ENCODE measurements around the gene TFB1M. TPM values are rescaled to one million over a fixed set of nuclear protein-coding genes. Genes with fewer than 3 reads are reported as not detected.

The TFB1M gene
- total RNA-seq, 4 donors from 2014 or later = 11.4 to 26.4 (median 13.3) TPM

- H3K4me1 ChIP-seq = peaks cover 0 to 6% (median 0%) of the 10 kb centered on the region in 4 donors
- H3K36me3 ChIP-seq = peaks cover 0 to 3% (median 0%) of the 10 kb centered on the region in 3 donors
- peak overlapping the region in 1 of 4 donors; percentile 19 for H3K27ac ChIP-seq
- H3K4me3 ChIP-seq = no peak overlapping the region
- TF ChIP-seq CTCF (IDR thresholded peaks at IDR 0.05) (no peak), POLR2A (IDR thresholded peaks at IDR 0.05) (no peak)
- no peaks in the 10 kb centered on the region for H3K27me3 ChIP-seq
- H3K9me3 ChIP-seq = no peaks in the 10 kb centered on the region
- DNase-seq = no peak
Measured at GRCh38 chr6:155275808-155276480, 38.3 kb downstream of the TFB1M start.

GRCh38 chr6:155274533-155274932, 39.8 kb downstream of the TFB1M start:
- Histone ChIP-seq H3K9me3 (no peaks in the 10 kb centered on the region), H3K4me3 (no peak overlapping the region), H3K36me3 (no peaks in the 10 kb centered on the region), H3K4me1 (peaks cover 0 to 6% (median 0%) of the 10 kb centered on the region in 4 donors), H3K27me3 (no peaks in the 10 kb centered on the region), H3K27ac (peak overlapping the region in 1 of 4 donors; percentile 37)
- no peak for TF ChIP-seq POLR2A (IDR thresholded peaks at IDR 0.05)
- DNase-seq = no peak

GRCh38 chr6:155274106-155274505, 40.2 kb downstream of the TFB1M start:
- Histone ChIP-seq H3K27me3 (no peaks in the 10 kb centered on the region), H3K36me3 (no peaks in the 10 kb centered on the region), H3K4me1 (peaks cover 0 to 6% (median 0%) of the 10 kb centered on the region in 4 donors), H3K4me3 (no peak overlapping the region), H3K9me3 (no peaks in the 10 kb centered on the region), H3K27ac (peak overlapping the region in 1 of 4 donors; percentile 37)
- no peak for TF ChIP-seq POLR2A (IDR thresholded peaks at IDR 0.05)
- no peak for TF ChIP-seq CTCF (IDR thresholded peaks at IDR 0.05)
- no peak for DNase-seq

- no peaks in the 10 kb centered on the region for H3K27me3 ChIP-seq
- no peak for TF ChIP-seq CTCF (IDR thresholded peaks at IDR 0.05)
- TF ChIP-seq POLR2A (IDR thresholded peaks at IDR 0.05) = no peak
- H3K4me1 ChIP-seq = peaks cover 0 to 6% (median 0%) of the 10 kb centered on the region in 4 donors
- no peak for DNase-seq
- peak overlapping the region in 2 of 4 donors; percentile 18 to 37 for H3K27ac ChIP-seq
- no peaks in the 10 kb centered on the region for H3K9me3 ChIP-seq
- no peaks in the 10 kb centered on the region for H3K36me3 ChIP-seq
- no peak overlapping the region for H3K4me3 ChIP-seq
Measured at GRCh38 chr6:155273431-155273830, 40.9 kb downstream of the TFB1M start.

- Histone ChIP-seq H3K27me3 (no peaks in the 10 kb centered on the region), H3K36me3 (no peaks in the 10 kb centered on the region), H3K4me1 (peaks cover 0 to 6% (median 0%) of the 10 kb centered on the region in 4 donors), H3K27ac (peak overlapping the region in 2 of 4 donors; percentile 31 to 37), H3K4me3 (no peak overlapping the region), H3K9me3 (no peaks in the 10 kb centered on the region)
- DNase-seq = no peak
- TF ChIP-seq CTCF (IDR thresholded peaks at IDR 0.05) (no peak), POLR2A (IDR thresholded peaks at IDR 0.05) (no peak)
Measured at GRCh38 chr6:155272353-155273232, 41.7 kb downstream of the TFB1M start.

- H3K9me3 ChIP-seq = no peaks in the 10 kb centered on the region
- peaks cover 0 to 6% (median 0%) of the 10 kb centered on the region in 4 donors for H3K4me1 ChIP-seq
- H3K36me3 ChIP-seq = no peaks in the 10 kb centered on the region
- no peak overlapping the region for H3K4me3 ChIP-seq
- H3K27me3 ChIP-seq = no peaks in the 10 kb centered on the region
- TF ChIP-seq CTCF (IDR thresholded peaks at IDR 0.05) (no peak), POLR2A (IDR thresholded peaks at IDR 0.05) (no peak)
- DNase-seq = no peak
- H3K27ac ChIP-seq = no peak overlapping the region
Measured at GRCh38 chr6:155271145-155271544, 43.1 kb downstream of the TFB1M start.
